Measurements from ENCODE around the gene TDRD12. TPM values are rescaled to one million over a fixed set of nuclear protein-coding genes. Genes with fewer than 3 reads are reported as not detected.
A peak's percentile ranks its signal among the peaks of the same experiment; 100 is the strongest.
"Not testable (repeated sequence)": the region's sequence is repeated elsewhere in the genome, so short reads cannot be mapped to it uniquely, and the experiment has no call there.

The TDRD12 gene
- total RNA-seq, 2 donors from 2014 or later: 0.52 TPM; not detected in 1

DNA sequence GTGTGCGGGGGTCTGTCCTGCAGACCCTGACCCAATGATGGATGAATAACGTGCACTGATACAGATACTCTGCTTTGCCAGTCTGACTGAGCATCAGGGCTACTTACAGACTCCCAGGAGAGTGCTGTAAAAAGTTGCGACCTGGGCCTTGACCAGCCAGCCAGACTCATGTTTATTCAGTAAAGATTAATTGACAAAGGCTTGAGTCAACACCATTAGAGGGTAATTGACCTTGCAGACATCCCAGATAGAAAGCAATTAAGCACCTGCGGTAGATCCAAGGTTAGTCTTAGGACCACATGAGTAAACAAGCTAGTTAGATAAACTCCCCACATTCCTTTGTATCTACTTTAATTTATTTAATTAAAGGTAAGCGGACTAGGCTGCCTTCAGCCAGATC lies 17.6 kb upstream of the TDRD12 start:
- peak; percentile 26 to 68 (median 44) for DNase-seq

DNA sequence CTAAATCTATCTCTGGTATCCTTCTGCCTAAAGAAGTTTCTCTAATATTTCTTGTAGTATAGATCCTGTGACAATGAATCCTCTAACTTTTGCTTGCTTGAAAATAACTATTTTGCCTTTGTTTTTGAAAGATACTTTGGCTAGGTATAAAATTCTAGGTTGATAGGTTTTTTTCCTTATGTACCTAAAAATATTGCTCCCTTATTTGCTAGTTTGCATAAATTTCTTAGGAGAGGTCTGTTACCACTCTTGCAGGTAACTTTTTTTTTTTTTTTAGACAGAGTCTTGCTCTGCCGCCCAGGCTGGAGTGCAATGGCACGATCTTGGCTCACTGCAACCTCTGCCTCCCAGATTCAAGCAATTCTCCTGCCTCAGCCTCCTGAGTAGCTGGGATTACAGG lies 15.6 kb upstream of the TDRD12 start:
- H3K36me3 ChIP-seq (replicated peaks in 1 of 2; ENCODE audit: insufficient read depth in 1 of 2, low read depth in 2 of 2); H3K4me3 ChIP-seq; H3K27me3 ChIP-seq; DNase-seq; intact Hi-C loops (cut with DNase I); ATAC-seq; H3K9me3 ChIP-seq; H3K27ac ChIP-seq: not testable (repeated sequence)
- WGBS, 2 donors: 89 to 100% methylated on average over 2 of the region's 2 CpGs
- peaks cover 35% of the 10 kb centered on the region for H3K4me1 ChIP-seq

More for the DNA sequence above, 17.6 kb upstream of the TDRD12 start:
- Histone ChIP-seq H3K9me3 (no peaks in the 10 kb centered on the region), H3K27ac (peak overlapping the region in 2 of 4 donors; percentile 16 to 26), H3K4me1 (peaks cover 41% of the 10 kb centered on the region), H3K27me3 (no peaks in the 10 kb centered on the region), H3K36me3 (replicated peaks in 1 of 2; ENCODE audit: insufficient read depth in 1 of 2, low read depth in 2 of 2) (no peaks in the 10 kb centered on the region), H3K4me3 (no peak overlapping the region)
- WGBS, 2 donors: 13 to 21% methylated on average over 5 of the region's 5 CpGs
- TF ChIP-seq POLR2A (IDR thresholded peaks at IDR 0.05): no peak
- TF ChIP-seq, protein P1, sequence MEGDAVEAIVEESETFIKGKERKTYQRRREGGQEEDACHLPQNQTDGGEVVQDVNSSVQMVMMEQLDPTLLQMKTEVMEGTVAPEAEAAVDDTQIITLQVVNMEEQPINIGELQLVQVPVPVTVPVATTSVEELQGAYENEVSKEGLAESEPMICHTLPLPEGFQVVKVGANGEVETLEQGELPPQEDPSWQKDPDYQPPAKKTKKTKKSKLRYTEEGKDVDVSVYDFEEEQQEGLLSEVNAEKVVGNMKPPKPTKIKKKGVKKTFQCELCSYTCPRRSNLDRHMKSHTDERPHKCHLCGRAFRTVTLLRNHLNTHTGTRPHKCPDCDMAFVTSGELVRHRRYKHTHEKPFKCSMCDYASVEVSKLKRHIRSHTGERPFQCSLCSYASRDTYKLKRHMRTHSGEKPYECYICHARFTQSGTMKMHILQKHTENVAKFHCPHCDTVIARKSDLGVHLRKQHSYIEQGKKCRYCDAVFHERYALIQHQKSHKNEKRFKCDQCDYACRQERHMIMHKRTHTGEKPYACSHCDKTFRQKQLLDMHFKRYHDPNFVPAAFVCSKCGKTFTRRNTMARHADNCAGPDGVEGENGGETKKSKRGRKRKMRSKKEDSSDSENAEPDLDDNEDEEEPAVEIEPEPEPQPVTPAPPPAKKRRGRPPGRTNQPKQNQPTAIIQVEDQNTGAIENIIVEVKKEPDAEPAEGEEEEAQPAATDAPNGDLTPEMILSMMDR (IDR thresholded peaks at IDR 0.05): no peak
- ATAC-seq: peak; percentile 87
- intact Hi-C loops (cut with DNase I): no loop called here

DNA sequence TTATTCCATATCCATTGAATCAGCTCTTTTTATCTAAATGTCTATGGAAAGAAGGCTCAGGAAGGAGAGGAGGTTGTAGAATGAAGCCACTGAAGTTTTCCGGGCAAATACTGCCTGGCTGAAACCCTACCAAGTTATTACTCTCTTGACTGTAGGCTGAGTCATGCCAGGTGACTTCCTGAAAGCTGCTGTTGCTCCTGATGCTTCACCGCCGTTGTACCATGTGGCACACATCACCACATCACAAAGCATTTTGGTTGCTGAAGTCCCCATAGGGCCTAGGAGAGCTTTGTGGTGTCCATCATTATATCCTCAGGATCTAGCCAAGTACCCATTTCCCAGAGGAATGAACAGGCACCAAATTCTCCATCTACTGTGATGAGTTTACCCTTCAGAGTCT lies 11.1 kb upstream of the TDRD12 start:
- DNase-seq (no peak), ATAC-seq (no peak)
- H3K4me3 ChIP-seq: no peak overlapping the region
- no peaks in the 10 kb centered on the region for H3K9me3 ChIP-seq
- no peak overlapping the region for H3K27ac ChIP-seq
- TF ChIP-seq POLR2A (IDR thresholded peaks at IDR 0.05): no peak
- TF ChIP-seq, protein P1 (IDR thresholded peaks at IDR 0.05): no peak
- no peaks in the 10 kb centered on the region for H3K27me3 ChIP-seq
- H3K4me1 ChIP-seq: peaks cover 8% of the 10 kb centered on the region
- intact Hi-C loops (cut with DNase I): no loop called here
- WGBS, 2 donors: 71 to 76% methylated on average over 3 of the region's 3 CpGs
- H3K36me3 ChIP-seq (replicated peaks in 1 of 2; ENCODE audit: insufficient read depth in 1 of 2, low read depth in 2 of 2): peaks cover 0 to 5% of the 10 kb centered on the region in 2 donors

DNA sequence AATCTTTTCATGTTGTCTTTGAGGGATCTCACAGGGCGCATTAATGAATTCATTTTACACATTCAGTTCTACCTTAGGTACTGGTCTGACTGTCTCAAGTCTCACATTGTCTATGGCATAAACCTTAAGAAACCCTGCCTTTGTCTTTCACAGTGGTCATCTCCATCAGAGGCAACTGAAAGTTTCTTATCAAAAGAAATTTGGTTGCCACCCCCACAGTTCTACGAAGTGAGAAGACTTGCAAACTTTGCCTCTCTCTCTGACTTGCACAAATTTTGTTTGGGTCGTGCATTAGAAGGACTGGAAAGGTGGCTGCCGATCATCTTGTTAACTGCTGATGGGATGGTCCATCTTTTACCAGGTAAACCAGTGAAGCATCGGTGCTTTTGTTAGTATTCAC lies 10.5 kb upstream of the TDRD12 start:
- intact Hi-C loops (cut with DNase I): no loop called here
- H3K36me3 ChIP-seq (replicated peaks in 1 of 2; ENCODE audit: insufficient read depth in 1 of 2, low read depth in 2 of 2): peaks cover 0 to 5% of the 10 kb centered on the region in 2 donors
- H3K27ac ChIP-seq: no peak overlapping the region
- no peak overlapping the region for H3K4me3 ChIP-seq
- no peak for DNase-seq
- TF ChIP-seq POLR2A (IDR thresholded peaks at IDR 0.05): no peak
- TF ChIP-seq, protein P1 (IDR thresholded peaks at IDR 0.05): no peak
- 94 to 98% methylated on average over 5 of the region's 5 CpGs for WGBS, 2 donors
- no peaks in the 10 kb centered on the region for H3K27me3 ChIP-seq
- H3K9me3 ChIP-seq: no peaks in the 10 kb centered on the region
- peaks cover 8% of the 10 kb centered on the region for H3K4me1 ChIP-seq
- ATAC-seq: no peak

DNA sequence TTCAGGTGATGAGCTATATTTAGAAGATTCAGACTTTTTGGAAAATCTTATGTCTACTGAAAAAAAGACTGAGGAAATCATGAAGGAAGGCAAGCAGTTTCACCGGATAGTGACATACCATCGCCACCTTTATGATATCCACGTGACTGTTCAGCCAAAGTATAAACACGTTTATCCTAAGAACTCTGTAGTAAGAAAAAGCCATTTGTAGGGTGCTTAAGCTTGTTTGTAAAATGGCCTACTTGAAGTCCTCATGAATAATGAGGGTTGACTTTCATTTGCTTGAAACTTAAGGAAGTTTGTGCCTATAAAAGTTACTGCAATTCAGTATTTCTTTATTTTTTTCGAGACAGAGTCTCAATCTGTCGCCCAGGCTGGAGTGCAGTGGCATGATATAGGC lies 7.8 kb upstream of the TDRD12 start:
- intact Hi-C loops (cut with DNase I): no loop called here
- no peak for TF ChIP-seq POLR2A (IDR thresholded peaks at IDR 0.05)
- TF ChIP-seq, protein P1 (IDR thresholded peaks at IDR 0.05): no peak
- WGBS, 2 donors: 91 to 95% methylated on average over 6 of the region's 6 CpGs
- DNase-seq (no peak), ATAC-seq (no peak)
- Histone ChIP-seq H3K4me1 (no peaks in the 10 kb centered on the region), H3K27ac (no peak overlapping the region), H3K4me3 (no peak overlapping the region), H3K9me3 (no peaks in the 10 kb centered on the region), H3K36me3 (replicated peaks in 1 of 2; ENCODE audit: insufficient read depth in 1 of 2, low read depth in 2 of 2) (peaks cover 0 to 5% of the 10 kb centered on the region in 2 donors), H3K27me3 (no peaks in the 10 kb centered on the region)

DNA sequence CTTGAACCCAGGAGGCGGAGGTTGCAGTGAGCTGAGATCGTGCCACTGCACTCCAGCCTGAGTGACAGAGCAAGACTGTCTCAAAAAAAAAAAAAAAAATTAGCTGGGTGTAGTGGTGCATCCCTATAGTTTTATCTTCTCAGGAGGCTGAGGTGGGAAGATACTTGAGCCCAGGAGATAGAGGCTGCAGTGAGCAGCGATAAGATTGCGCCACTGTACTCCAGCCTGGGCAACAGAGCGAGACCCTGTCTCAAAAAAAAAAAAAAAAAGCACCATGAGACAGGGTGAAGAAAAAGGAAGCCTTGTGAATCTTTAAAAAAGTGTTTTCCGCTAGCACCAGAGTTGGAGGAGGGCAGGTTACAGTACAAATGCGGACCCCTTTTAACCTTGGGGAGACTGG lies 3.4 kb upstream of the TDRD12 start:
- DNase-seq; intact Hi-C loops (cut with DNase I); H3K27me3 ChIP-seq; H3K27ac ChIP-seq; H3K36me3 ChIP-seq (replicated peaks in 1 of 2; ENCODE audit: insufficient read depth in 1 of 2, low read depth in 2 of 2); H3K4me1 ChIP-seq; H3K9me3 ChIP-seq; H3K4me3 ChIP-seq; ATAC-seq: not testable (repeated sequence)
- whole genome bisulfite sequencing, 2 donors: 95 to 100% methylated on average over 7 of the region's 7 CpGs

Measured in body of pancreas (tissue), 4 donors.